HG03175 (cell line): ENCODE measurements around the gene UNC5CL.
A peak's percentile ranks its signal among the peaks of the same experiment; 100 is the strongest.
"Not testable (repeated sequence)": the region's sequence is repeated elsewhere in the genome, so short reads cannot be mapped to it uniquely, and the experiment has no call there.

ENCODE experiments used
- ATAC-seq: cut with Tn5 transposase; IDR thresholded peaks from one replicate; pipeline ENCODE4 v1.9.1; 2021; ENCODE audit warnings: mild to moderate bottlenecking, moderate library complexity; ENCODE audit not compliant: unreplicated experiment

Gene UNC5CL

GRCh38 chr6:41040101-41040939, 1.3 kb upstream of the UNC5CL start:
- peak; percentile 54 for ATAC-seq

GRCh38 chr6:41038205-41038604, 816 bp downstream of the UNC5CL start:
- ATAC-seq, result no peak

DNA sequence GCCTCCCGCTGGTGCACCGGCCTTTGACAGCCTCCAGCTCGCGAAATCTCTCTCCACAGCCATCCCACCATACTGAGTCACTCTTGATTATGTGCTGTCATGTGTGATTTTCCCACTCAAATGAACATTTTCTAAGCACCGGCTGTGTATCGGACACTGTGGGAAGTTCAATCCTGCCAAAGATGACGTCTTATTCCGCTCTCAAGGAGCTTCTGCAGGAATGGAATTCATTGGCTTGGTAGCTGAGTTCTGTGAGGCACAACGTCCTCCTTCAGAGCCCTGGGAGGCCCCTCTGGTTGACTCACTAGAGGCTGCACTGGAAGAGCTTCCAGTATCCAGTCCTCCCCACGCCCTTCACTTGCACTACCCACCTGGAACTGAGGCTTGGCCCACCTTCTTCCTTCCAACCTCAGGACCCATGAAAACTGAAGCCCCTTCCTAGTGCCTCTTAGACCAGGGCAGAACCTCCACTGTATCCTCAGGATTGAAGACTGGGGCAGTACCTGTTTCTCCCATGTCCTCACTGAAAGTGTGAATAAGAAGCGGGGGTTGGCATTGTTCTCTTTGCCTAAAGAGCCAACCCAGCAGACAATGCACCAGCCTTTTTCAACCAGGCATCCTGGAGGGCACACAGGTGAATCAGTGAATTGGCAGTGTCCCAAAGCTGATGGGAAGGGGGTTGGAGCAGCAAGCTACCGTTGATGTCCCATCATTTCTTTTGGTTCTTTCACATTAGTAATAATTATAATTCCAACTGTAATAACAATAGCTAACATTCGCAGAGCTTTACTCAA, 1.7 kb downstream of the UNC5CL start:
- ATAC-seq, result no peak

GRCh38 chr6:41036601-41037000, 2.4 kb downstream of the UNC5CL start:
- no peak for ATAC-seq

DNA sequence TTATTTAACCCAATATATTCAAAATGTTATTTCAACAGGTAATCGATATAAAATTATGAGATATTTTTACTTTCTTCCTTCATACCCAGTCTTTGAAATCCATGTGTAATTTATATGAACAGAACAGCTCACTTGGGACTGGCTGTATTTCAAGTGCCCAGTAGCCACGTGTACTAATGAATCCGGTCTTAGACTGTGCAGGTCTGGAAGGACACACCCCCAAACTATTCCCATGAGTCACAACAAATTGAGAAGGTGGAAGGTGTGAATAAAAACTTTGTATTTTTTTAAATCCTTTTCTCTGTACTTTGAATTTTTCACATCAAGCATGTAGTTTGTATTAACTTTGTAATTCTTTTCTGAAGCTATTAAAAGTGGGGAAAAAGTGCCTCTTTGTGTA, 2.8 kb downstream of the UNC5CL start:
- ATAC-seq, result no peak

- ATAC-seq, result no peak
Observed at GRCh38 chr6:41033776-41034175, 5.2 kb downstream of the UNC5CL start.

DNA sequence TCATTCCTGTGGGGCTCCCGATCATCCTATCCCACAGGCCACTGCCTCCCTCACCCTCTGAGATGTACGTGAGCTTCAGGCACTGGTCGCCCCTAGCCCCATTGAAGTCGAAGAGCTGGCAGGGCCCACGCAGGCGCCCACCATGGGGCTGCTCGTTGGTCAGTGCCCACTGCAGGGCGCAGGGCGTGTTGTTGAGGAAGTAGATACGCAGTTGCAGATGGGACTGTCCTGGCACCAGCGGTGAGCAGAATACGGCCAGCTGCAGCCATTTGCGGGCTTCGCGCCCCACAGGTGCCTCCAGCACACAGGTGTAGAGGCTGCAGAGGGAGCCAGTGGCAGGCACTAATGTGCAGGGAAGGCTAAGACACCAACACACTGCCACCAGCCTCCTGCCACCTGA, 6.2 kb downstream of the UNC5CL start:
- no peak for ATAC-seq

- ATAC-seq, result peak; percentile 25
Observed at GRCh38 chr6:41028561-41029412, 10.2 kb downstream of the UNC5CL start.

GRCh38 chr6:41027799-41028560, 11.0 kb downstream of the UNC5CL start:
- ATAC-seq, result peak; percentile 89

GRCh38 chr6:41027241-41027640, 11.8 kb downstream of the UNC5CL start:
- no peak for ATAC-seq

GRCh38 chr6:41025966-41026530, 13.0 kb downstream of the UNC5CL start:
- ATAC-seq, result no peak

- no peak for ATAC-seq
Observed at GRCh38 chr6:41023114-41023513, 15.9 kb downstream of the UNC5CL start.

GRCh38 chr6:41022294-41022693, 16.7 kb downstream of the UNC5CL start:
- no peak for ATAC-seq

DNA sequence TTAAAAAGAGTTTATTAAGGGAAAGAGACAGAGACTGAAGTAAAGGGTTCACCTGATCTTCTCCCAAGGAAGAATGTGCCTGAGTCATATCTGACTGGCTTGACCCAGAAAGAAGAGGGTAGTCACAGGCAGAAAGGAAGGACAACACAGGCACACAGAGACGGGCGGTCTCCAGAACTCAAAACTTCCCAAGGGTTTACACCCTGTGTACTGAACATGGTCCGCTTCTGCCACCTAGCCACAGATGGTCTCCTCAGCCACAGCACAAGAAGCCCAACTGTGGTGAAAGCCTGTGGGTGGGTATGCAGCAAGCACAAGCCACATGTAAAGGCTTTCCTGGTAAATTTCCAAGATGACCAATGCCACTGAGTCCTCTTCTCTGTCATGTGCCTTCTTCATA, 17.2 kb downstream of the UNC5CL start:
- ATAC-seq, result no peak

GRCh38 chr6:41017663-41018062, 21.4 kb downstream of the UNC5CL start:
- ATAC-seq, result no peak

DNA sequence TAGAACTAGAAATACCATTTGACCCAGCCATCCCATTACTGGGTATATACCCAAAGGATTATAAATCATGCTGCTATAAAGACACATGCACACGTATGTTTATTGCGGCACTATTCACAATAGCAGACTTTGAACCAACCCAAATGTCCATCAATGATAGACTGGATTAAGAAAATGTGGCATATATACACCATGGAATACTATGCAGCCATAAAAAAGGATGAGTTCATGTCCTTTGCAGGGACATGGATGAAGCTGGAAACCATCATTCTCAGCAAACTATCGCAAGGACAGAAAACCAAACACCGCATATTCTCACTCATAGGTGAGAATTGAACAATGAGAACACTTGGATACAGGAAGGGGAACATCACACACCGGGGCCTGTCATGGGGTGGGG, 23.2 kb downstream of the UNC5CL start:
- ATAC-seq, result not testable (repeated sequence)

- ATAC-seq, result no peak
Observed at GRCh38 chr6:41014780-41015179, 24.2 kb downstream of the UNC5CL start.

DNA sequence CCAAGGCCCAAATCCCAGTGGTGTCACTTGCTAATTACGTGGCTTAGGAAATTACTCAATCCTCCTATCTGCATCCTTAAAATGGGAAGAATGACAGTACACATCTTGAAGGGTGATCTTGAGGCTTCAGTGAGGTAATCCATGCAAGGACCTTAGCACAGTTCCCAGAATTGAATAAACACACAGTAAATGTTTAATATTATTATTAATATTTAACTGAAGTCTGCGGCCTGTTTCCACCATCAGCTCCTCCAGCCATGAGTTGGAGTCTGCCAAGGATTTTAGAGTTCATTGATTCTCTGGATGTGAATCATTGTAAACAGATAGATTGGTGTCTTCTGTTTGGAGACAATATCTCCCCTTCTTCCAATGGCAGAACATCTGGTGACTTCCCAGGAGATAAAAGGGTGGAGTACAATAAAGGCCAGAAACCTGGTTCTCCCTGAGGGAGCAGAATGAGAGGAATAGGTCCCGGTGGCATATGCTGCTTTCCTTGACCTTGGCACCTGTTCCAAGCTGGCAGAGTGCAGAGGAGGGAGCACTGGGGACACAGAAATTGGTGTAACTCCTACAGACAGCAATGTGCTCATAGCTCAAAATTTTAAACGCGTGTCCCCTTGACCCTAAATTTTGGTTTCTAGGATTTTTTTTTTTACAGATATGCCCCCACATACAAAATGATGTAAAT, 25.4 kb downstream of the UNC5CL start:
- no peak for ATAC-seq

GRCh38 chr6:41011673-41012072, 27.3 kb downstream of the UNC5CL start:
- ATAC-seq, result no peak

DNA sequence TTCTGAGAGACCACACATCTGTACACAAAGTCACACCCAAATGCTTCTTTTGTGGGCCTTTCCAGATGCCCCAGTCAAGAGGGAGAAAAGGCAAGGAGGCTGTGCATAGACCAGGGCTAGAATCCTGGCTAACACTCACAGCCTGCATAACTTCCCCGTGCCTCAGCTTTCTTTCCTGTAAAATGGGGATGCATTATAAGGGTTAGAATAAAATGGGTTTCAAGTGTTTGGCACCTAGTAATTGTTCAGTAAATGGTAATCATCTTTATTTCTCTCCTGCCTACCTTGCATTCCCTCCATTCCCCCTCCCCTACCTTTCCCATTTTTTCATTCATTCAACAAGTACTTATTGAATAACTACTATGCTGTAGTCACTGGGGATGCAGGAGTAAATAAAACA, 29.4 kb downstream of the UNC5CL start:
- no peak for ATAC-seq
